GM19193 (cell line): ENCODE results near the gene PAGR1.

Experiments used
- POLR2A ChIP-seq: IDR thresholded peaks from 4 replicates; pipeline ENCODE4 v1.6.1; 2011; ENCODE audit not compliant: insufficient read depth, insufficient read length; ENCODE audit errors: extremely low read depth

PAGR1 gene

DNA sequence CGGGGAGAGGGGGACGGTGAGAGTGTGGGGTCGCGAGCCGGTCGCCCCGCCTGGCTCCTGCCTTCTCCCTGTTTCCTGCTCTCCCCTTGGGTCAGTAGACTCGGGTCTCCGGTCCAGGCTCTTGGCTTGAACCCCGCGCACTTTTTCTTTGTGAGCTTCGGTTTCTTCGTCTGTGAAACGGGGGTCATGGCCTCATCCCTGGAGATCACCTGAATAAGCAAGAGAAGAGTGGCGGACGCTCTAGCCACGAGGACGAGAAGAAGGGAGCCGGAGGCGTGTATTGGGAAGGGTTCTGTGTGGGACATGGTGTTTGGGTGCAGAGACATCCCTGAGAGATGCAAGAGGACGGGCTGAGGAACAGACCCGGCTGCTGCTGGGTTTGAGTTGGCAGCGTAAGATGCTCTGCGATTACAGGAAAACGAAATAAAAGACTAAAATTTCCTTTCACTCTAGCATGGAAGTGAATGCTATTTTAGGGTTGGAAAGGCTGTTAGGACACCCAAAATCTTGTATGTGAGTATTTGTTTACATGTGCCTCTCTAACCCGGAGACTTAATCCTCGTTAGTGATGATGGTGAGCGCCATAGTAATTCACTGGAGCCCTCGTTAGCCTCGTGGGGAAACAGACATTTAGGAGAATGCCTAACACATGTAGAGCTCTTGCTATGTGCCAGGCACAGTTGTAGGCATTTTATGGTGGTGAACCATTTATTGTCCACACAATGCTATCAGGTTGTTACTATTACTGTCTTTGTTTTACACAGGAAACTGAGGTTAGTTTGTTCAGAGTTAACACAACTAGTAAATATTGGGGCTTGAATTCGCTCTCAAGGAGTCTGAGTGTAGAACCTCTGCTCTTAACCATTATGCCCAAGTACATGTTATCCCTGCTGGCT lies 24.8 kb upstream of the PAGR1 start:
- no peak for TF ChIP-seq POLR2A

DNA sequence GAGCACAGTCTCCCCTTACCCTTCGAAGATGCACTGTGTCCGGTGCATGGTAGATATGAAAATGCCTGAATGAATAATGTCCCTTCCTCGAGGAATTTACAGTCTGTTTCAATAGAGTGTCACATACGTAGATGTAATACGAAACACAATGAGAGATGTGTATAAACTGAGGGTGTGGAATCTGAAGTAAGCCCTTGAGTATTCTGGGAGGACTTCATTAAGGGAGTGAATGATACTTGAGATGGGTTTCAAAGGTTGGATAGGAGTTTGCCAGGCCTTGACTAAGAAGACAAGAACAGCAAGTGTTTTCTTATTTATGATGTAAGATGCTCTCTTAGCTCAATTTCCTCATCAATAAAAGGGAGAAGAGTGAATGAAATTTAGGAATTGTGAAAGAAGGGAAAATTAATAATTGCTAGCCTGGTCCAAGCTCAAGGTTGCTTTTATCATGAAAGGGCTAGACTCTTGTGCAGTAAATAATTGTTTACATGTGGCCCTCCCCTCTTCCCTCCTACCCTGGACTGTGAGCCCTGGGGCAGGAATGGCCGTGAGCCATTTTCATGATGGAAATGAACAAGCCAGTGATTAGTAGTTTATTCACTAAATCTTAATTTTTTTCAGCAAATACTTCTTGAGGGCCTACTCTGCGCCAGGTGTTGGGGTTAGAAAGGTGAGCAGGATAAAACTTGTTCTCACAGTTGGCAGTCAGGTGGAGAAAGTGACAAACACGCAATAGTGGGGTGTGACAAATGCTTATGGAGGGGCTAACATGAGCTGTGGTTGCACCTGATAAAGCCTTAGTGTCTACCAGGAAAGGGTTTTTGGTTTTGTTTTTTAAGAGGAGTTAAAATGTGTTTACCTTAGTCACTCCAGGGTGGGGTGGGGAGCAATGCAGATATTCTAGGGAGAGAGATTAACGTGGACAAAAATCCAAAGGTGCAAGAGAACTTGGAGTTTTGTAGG lies 23.8 kb upstream of the PAGR1 start:
- TF ChIP-seq POLR2A = no peak

DNA sequence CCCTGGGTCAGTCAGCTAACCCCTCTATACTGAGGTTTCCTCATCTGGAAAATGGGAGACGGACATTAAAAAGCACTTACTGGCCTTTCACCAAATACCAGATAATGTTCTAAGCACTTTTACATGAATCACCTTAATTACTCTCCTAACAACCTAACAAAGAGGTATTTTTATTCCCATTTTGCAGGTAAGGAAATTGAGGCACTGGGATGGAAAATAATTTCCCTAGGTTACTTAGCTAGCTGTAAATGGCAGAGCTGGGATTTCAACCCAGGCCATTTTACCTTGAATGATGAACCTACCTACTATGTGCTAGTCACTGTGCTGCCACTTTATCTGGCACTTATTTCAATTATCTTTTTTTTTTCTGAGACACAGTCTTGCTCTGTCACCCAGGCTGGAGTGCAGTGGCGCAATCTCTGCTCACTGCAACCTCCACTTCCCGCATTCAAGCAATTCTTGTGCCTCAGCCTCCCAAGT lies 21.7 kb upstream of the PAGR1 start:
- no peak for TF ChIP-seq POLR2A

DNA sequence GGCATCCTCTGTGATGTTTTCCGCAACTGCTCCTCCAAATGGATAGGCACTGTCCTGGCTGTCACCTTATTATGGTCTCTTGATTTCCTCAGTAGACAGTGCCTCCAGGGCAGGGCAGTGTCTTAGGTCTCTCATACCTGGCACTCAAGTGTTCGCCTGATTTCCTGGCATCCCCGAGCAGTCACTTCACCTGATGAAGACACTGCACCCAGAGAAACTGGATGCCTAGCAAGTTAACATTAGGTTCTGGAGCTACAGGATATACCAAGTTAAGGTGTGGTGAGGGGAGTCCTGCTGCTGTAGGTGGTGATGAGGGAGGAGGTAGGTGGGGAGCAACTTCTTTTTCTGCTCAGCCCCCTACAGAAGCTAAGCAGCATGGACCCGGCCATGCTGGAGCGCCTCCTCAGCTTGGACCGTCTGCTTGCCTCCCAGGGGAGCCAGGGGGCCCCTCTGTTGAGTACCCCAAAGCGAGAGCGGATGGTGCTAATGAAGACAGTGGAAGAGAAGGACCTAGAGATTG lies 13.5 kb upstream of the PAGR1 start:
- TF ChIP-seq POLR2A = no peak

DNA sequence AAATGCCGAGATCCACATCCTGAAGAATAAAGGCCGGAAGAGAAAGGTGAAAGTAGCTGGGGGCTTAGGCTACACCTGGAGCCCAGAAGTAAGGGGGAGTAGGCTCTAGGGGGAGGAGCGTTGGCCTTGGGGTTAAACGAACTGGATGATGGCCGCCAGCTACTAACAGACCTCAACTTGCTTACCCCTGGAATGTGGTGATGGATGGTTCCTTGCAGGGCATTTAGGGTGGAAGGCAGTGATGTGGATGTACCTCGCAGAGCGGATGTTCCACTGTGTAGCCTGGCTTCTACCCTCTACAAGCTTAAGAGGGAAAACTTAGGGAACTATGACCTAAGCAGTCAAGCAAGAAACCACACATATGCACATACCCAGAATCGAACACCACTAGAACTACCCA lies 11.9 kb upstream of the PAGR1 start:
- TF ChIP-seq POLR2A = no peak

DNA sequence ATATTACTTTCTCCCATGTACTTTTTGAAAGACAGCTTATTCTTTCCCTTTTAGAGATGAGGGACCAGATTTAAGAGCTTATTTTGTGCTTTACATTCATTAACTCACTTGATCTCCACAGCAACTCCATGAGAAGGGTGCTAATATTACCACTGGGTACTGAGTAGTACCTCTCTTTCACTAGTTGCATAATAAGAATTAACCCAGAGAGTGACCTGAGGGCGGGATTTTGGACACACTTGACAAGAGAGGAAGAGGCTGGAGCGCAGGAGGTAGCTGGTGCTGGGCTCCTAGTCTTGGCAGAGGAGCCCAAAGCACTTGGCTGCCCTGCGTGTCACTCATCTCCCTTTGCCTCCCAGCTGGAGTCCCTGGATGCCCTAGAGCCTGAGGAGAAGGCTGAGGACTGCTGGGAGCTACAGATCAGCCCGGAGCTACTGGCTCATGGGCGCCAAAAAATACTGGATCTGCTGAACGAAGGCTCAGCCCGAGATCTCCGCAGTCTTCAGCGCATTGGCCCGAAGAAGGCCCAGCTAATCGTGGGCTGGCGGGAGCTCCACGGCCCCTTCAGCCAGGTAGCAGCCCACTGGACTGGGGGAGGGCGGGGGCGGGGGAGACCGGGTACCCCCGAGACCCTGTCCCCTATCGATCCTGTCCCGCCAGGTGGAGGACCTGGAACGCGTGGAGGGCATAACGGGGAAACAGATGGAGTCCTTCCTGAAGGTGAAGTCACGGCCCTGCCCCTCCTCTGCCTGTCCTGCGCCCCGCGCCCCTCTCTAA lies 11.3 kb upstream of the PAGR1 start:
- no peak for TF ChIP-seq POLR2A

DNA sequence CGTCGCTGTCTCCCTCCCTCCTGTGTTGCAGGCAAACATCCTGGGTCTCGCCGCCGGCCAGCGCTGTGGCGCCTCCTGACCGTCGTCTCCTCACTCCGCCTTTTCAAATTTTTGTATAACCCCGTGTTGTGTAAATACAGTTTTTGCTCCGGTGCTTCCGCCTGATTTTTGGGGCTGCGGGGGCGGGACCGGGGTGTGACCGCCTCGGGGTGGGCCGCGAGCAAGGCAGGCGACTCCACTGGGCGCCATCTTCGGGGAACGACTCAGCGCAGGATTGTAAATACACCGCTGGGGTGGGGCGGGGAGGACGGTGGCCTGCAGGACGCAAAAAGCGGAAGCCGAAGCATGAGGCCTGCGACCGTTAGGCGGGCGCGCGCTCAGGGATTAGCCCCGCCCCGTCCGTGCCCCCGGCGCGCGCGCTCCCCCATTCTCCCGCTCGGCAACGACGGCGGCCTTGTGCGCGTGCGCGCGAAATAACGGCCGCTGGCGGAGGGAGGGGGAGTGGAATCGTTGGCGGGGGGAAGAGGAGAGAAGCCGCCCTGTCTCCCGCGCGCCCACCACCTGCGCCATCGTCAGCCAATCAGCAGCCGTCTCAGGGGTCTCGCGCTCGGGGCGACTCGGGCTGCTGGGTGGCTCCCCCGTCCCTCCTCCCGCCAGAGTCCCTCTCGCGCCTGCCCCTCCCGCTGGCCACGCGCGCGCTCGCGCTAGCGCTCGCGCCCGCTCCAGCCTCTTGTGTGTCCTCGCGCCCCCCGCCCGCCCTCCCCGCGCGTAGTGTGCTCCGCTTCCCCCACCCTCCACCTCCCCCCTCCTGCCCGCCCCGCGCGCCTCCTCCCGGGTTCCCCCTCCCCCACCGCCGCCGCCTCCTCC lies 10.5 kb upstream of the PAGR1 start:
- peak; percentile 84 for TF ChIP-seq POLR2A

DNA sequence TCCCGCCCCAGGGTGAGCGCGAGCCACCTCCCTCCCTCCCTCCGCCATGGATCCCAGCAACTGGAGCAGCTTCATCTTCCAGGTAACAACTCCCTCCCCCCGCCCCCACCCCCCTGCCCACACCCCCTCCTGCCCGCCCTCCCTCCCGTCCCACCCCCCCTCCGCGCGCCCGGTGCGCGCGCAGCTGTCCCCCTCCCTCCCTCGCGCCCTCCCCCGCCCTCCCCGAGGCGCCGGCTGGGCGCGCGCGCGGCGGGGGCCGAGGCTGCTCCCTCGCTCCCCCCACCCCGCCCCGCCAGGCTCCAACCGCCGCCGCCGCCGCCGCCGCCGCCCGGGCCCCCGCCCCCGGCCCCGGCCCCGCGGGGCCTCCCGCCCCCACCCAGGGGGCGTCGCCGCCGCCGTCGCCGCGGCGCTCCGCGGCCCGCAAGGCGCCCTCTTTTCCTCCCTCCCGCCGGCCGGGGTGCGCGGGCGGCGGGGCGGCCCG lies 9.8 kb upstream of the PAGR1 start, which contains the start of gene MAZ:
Gene MAZ, plus strand, starts transcription at position 431 of the 481 bp plus-strand sequence. CDS start 173 bp downstream, outside the sequence.
- TF ChIP-seq POLR2A = no peak

DNA sequence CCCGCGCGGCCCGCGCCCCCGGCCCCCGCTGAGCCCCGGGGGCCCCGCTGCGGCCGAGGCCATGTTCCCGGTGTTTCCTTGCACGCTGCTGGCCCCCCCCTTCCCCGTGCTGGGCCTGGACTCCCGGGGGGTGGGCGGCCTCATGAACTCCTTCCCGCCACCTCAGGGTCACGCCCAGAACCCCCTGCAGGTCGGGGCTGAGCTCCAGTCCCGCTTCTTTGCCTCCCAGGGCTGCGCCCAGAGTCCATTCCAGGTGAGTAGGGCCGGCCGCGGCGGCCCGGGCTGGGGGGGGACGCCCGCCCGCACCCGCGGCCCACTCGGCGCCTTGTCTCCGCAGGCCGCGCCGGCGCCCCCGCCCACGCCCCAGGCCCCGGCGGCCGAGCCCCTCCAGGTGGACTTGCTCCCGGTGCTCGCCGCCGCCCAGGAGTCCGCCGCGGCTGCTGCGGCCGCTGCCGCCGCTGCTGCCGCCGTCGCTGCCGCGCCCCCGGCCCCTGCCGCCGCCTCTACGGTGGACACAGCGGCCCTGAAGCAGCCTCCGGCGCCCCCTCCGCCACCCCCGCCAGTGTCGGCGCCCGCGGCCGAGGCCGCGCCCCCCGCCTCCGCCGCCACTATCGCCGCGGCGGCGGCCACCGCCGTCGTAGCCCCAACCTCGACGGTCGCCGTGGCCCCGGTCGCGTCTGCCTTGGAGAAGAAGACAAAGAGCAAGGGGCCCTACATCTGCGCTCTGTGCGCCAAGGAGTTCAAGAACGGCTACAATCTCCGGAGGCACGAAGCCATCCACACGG lies 9.1 kb upstream of the PAGR1 start:
- peak; percentile 53 for TF ChIP-seq POLR2A

DNA sequence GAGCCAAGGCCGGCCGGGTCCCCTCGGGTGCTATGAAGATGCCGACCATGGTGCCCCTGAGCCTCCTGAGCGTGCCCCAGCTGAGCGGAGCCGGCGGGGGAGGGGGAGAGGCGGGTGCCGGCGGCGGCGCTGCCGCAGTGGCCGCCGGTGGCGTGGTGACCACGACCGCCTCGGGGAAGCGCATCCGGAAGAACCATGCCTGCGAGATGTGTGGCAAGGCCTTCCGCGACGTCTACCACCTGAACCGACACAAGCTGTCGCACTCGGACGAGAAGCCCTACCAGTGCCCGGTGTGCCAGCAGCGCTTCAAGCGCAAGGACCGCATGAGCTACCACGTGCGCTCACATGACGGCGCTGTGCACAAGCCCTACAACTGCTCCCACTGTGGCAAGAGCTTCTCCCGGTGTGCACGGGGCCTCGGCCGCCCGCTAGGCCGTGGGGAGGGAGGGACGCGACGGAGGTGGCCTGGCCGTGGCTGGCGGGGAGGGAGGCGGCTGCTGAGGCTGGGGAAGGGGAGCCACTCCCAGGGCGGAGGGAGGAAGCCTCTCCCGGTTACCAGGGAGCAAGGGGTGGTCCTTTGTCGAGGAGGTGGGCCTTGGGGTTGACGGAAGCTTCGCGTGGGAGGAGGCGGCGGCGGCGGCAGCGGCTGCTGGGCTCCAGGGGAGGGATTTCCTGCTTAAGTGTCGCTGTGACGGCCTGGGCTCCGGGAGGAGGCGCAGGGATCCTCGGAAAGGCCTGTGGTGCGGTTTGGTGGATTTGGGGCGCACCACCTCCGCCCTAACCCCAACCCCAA lies 8.3 kb upstream of the PAGR1 start:
- TF ChIP-seq POLR2A = peak; percentile 57

DNA sequence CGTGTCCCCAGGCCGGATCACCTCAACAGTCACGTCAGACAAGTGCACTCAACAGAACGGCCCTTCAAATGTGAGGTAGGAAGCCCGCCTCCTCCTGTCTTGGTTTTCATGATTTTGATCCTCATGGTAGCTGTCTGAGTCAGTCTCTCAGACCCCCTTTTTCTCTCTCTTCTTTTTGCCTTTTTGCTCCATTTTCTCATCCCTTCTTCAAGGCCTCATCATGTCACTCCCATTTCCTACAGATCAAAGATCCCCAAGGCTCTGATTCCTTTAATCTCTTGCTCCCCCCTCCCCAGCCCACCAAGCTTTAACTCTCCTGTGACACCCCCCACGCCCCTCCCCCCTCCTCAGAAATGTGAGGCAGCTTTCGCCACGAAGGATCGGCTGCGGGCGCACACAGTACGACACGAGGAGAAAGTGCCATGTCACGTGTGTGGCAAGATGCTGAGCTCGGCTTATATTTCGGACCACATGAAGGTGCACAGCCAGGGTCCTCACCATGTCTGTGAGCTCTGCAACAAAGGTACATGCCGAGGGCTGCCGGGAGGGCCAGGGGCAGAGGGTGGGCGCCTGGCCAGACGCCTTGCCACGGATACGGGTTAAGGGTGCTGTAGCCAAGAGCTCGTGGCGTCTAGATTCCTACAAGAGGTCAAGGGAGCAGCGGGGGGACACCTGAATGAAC lies 7.6 kb upstream of the PAGR1 start:
- TF ChIP-seq POLR2A = peak; percentile 3
